ES-I3 (cell line): ENCODE results near the gene TMC8.
"Not testable (repeated sequence)": the region's sequence is repeated elsewhere in the genome, so short reads cannot be mapped to it uniquely, and the experiment has no call there.

ENCODE experiments used
- H3K36me3 ChIP-seq: 2 replicates; pipeline ENCODE4 v1.6.1; 2013; ENCODE audit warnings: mild to moderate bottlenecking, low read length, control low read depth, moderate library complexity; ENCODE audit not compliant: insufficient read depth
- H3K4me1 ChIP-seq: 2 replicates; pipeline ENCODE4 v1.6.1; 2013; ENCODE audit warnings: mild to moderate bottlenecking, control low read depth, low read length; ENCODE audit not compliant: insufficient read depth
- H3K9ac ChIP-seq: 2 replicates; pipeline ENCODE4 v1.6.1; 2013; ENCODE audit warnings: low read depth, mild to moderate bottlenecking, low read length, moderate library complexity
- H3K9me3 ChIP-seq: 2 replicates; pipeline ENCODE4 v1.6.1; 2013; ENCODE audit warnings: mild to moderate bottlenecking, low read length, moderate library complexity; ENCODE audit not compliant: control insufficient read depth, insufficient read depth

The TMC8 gene

GRCh38 chr17:78114831-78115723 is 15.5 kb upstream of the TMC8 start:
- H3K36me3 ChIP-seq: peaks cover 23% of the 10 kb centered on the region
- no peaks in the 10 kb centered on the region for H3K9me3 ChIP-seq
- no peaks in the 10 kb centered on the region; the same call in 1 of the 2 replicates for H3K4me1 ChIP-seq
- H3K9ac ChIP-seq: no peak overlapping the region

GRCh38 chr17:78115803-78116202 is 14.8 kb upstream of the TMC8 start:
- H3K9me3 ChIP-seq, H3K4me1 ChIP-seq, H3K9ac ChIP-seq: not testable (repeated sequence)
- H3K36me3 ChIP-seq: peaks cover 17% of the 10 kb centered on the region

GRCh38 chr17:78116411-78116810 is 14.2 kb upstream of the TMC8 start:
- no peaks in the 10 kb centered on the region for H3K9me3 ChIP-seq
- H3K9ac ChIP-seq: no peak overlapping the region
- H3K36me3 ChIP-seq: peaks cover 17% of the 10 kb centered on the region
- H3K4me1 ChIP-seq: no peaks in the 10 kb centered on the region; the same call in 1 of the 2 replicates

GRCh38 chr17:78117027-78117981 is 13.3 kb upstream of the TMC8 start:
- no peak overlapping the region for H3K9ac ChIP-seq
- H3K36me3 ChIP-seq: peaks cover 11% of the 10 kb centered on the region
- no peaks in the 10 kb centered on the region for H3K9me3 ChIP-seq
- no peaks in the 10 kb centered on the region; the same call in 1 of the 2 replicates for H3K4me1 ChIP-seq

- peaks cover 11% of the 10 kb centered on the region for H3K36me3 ChIP-seq
- no peaks in the 10 kb centered on the region for H3K9me3 ChIP-seq
- H3K4me1 ChIP-seq: no peaks in the 10 kb centered on the region
- no peak overlapping the region for H3K9ac ChIP-seq
These were observed 11.8 kb upstream of the TMC8 start for GRCh38 chr17:78118801-78119241.

GRCh38 chr17:78120537-78120936 is 10.0 kb upstream of the TMC8 start:
- Histone ChIP-seq H3K9ac (no peak overlapping the region), H3K36me3 (peaks cover 10% of the 10 kb centered on the region), H3K4me1 (no peaks in the 10 kb centered on the region), H3K9me3 (no peaks in the 10 kb centered on the region)

GRCh38 chr17:78120971-78121800 is 9.4 kb upstream of the TMC8 start:
- Histone ChIP-seq H3K9ac (no peak overlapping the region), H3K9me3 (no peaks in the 10 kb centered on the region), H3K4me1 (no peaks in the 10 kb centered on the region; the same call in 1 of the 2 replicates), H3K36me3 (peaks cover 10% of the 10 kb centered on the region)

GRCh38 chr17:78121801-78122215 is 8.8 kb upstream of the TMC8 start:
- Histone ChIP-seq H3K9ac (no peak overlapping the region), H3K36me3 (peaks cover 10% of the 10 kb centered on the region), H3K4me1 (peaks cover 3% of the 10 kb centered on the region; the same call in 1 of the 2 replicates), H3K9me3 (no peaks in the 10 kb centered on the region)

GRCh38 chr17:78122216-78122930 is 8.2 kb upstream of the TMC8 start:
- H3K4me1 ChIP-seq: peaks cover 7% of the 10 kb centered on the region; the same call in 1 of the 2 replicates
- H3K9me3 ChIP-seq: no peaks in the 10 kb centered on the region
- no peak overlapping the region for H3K9ac ChIP-seq
- H3K36me3 ChIP-seq: peaks cover 10% of the 10 kb centered on the region

- peaks cover 7% of the 10 kb centered on the region; the same call in 1 of the 2 replicates for H3K4me1 ChIP-seq
- peaks cover 10% of the 10 kb centered on the region for H3K36me3 ChIP-seq
- no peak overlapping the region for H3K9ac ChIP-seq
- no peaks in the 10 kb centered on the region for H3K9me3 ChIP-seq
These were observed 7.7 kb upstream of the TMC8 start for GRCh38 chr17:78122931-78123249.

- Histone ChIP-seq H3K4me1 (peaks cover 7% of the 10 kb centered on the region; the same call in 1 of the 2 replicates), H3K36me3 (peaks cover 10% of the 10 kb centered on the region), H3K9ac (no peak overlapping the region)
These were observed 7.2 kb upstream of the TMC8 start for GRCh38 chr17:78123258-78123929.

GRCh38 chr17:78124081-78124835 is 6.3 kb upstream of the TMC8 start:
- peaks cover 10% of the 10 kb centered on the region; the same call in 1 of the 2 replicates for H3K4me1 ChIP-seq

More at GRCh38 chr17:78123258-78123929, 7.2 kb upstream of the TMC8 start:
- no peaks in the 10 kb centered on the region for H3K9me3 ChIP-seq

More at GRCh38 chr17:78124081-78124835, 6.3 kb upstream of the TMC8 start:
- Histone ChIP-seq H3K36me3 (peaks cover 10% of the 10 kb centered on the region), H3K9ac (no peak overlapping the region), H3K9me3 (no peaks in the 10 kb centered on the region)
